Keratinocyte (primary cell): ENCODE data around the gene SLC15A4. TPM values are rescaled to one million over a fixed set of nuclear protein-coding genes. Genes with fewer than 3 reads are reported as not detected.
"Not testable (repeated sequence)": the region's sequence is repeated elsewhere in the genome, so short reads cannot be mapped to it uniquely, and the experiment has no call there.

Experiments used
- DNase-seq: peaks from one replicate; pipeline ENCODE4 v3.0.0-alpha.2; 2011; ENCODE audit warnings: low read depth, missing footprints, low spot score
- FAIRE-seq: peaks from 2 replicates; lab custom pipeline; 2011; peaks lifted over from hg19 to GRCh38; lab: Jason Lieb, UNC
- H2AFZ ChIP-seq: 2 replicates; pipeline ENCODE4 v1.6.0; 2012; ENCODE audit warnings: low read length, control low read depth, inconsistent platforms; ENCODE audit not compliant: control insufficient read depth
- H3K27ac ChIP-seq: 2 replicates; pipeline ENCODE4 v1.5.1; 2011; ENCODE audit warnings: low read length; ENCODE audit not compliant: control insufficient read depth, insufficient read depth
- H3K27me3 ChIP-seq: 3 replicates; pipeline ENCODE4 v1.6.0; 2011; ENCODE audit warnings: low read length; ENCODE audit not compliant: control insufficient read depth, insufficient read depth; ENCODE audit errors: extremely low read depth
- H3K36me3 ChIP-seq, 2 experiments: 2 replicates in 1 of 2; 3 replicates in 1 of 2; pipeline ENCODE4 v1.5.1; 2011; ENCODE audit warnings: low read length in 2 of 2, mild to moderate bottlenecking in 1 of 2; ENCODE audit not compliant: control insufficient read depth in 2 of 2, insufficient read depth in 2 of 2; ENCODE audit errors: extremely low read depth in 1 of 2
- H3K4me1 ChIP-seq: 3 replicates; pipeline ENCODE4 v1.5.1; 2011; ENCODE audit warnings: low read length; ENCODE audit not compliant: control insufficient read depth, insufficient read depth; ENCODE audit errors: extremely low read depth
- H3K4me2 ChIP-seq: 3 replicates; pipeline ENCODE4 v1.6.0; 2011; ENCODE audit warnings: low read depth, low read length; ENCODE audit not compliant: control insufficient read depth, insufficient read depth; ENCODE audit errors: extremely low read depth
- H3K4me3 ChIP-seq, 3 experiments: fragments of 200-600 bp in 1 of 3; sonication (generic) in 1 of 3; 2 replicates in 2 of 3; 3 replicates in 1 of 3; pipeline ENCODE4 v1.5.1; 2011 to 2016; ENCODE audit warnings: low read length in 3 of 3, mild to moderate bottlenecking in 3 of 3, control low read depth in 2 of 3, inconsistent platforms in 1 of 3, low read depth in 1 of 3, mixed read lengths in 1 of 3, mixed run types in 1 of 3, moderate library complexity in 1 of 3; ENCODE audit not compliant: control insufficient read depth in 2 of 3, insufficient read depth in 2 of 3; ENCODE audit errors: extremely low read depth in 1 of 3
- H3K79me2 ChIP-seq: 2 replicates; pipeline ENCODE4 v1.6.0; 2012; ENCODE audit warnings: low read length; ENCODE audit not compliant: control insufficient read depth, insufficient read depth
- H3K9ac ChIP-seq: 3 replicates; pipeline ENCODE4 v1.6.0; 2011; ENCODE audit warnings: low read length; ENCODE audit not compliant: control insufficient read depth, insufficient read depth; ENCODE audit errors: extremely low read depth
- H3K9me1 ChIP-seq: 3 replicates; pipeline ENCODE4 v1.6.0; 2011; ENCODE audit warnings: low read length; ENCODE audit not compliant: control insufficient read depth, insufficient read depth; ENCODE audit errors: extremely low read depth
- H3K9me3 ChIP-seq: 2 replicates; pipeline ENCODE4 v1.5.1; 2012; ENCODE audit warnings: low read depth, low read length; ENCODE audit not compliant: control insufficient read depth
- H4K20me1 ChIP-seq: 3 replicates; pipeline ENCODE4 v1.6.0; 2011; ENCODE audit warnings: low read length; ENCODE audit not compliant: control insufficient read depth, insufficient read depth; ENCODE audit errors: extremely low read depth
- EZH2 ChIP-seq: IDR thresholded peaks from one replicate; pipeline ENCODE4 v1.6.1; 2012; ENCODE audit warnings: inconsistent platforms, mild to moderate bottlenecking, low read length, moderate library complexity
- dilution Hi-C: fragments of 300-500 bp; cut with MboI; formaldehyde crosslinking; loops from one replicate; pipeline ENCODE4 v1.7.0; 2020; ENCODE audit warnings: low sequenced_read_pairs; ENCODE audit not compliant: extremely low pct_ligation_motif_present
- polyA plus RNA-seq, 5 experiments: library from polyadenylated mRNA; depleted of rRNA in 3 of 5; stranded (reverse) in 3 of 5; stranded (forward) in 1 of 5; unstranded in 1 of 5; fragments of >200 nt; gene quantifications; 1 replicate in 1 of 5; 2 replicates in 3 of 5; 3 replicates in 1 of 5; pipeline versions ENCODE4 v1.2.1 to v1.2.3, GENCODE V29; 2011 to 2012; ENCODE audit warnings: missing spikeins in 2 of 5, low read depth in 1 of 5, low replicate concordance in 1 of 5
- TF ChIP-seq, protein P1 (sequence below), 3 experiments: IDR thresholded peaks in 1 of 3; conservative IDR thresholded peaks in 1 of 3; optimal IDR thresholded peaks in 1 of 3; 2 replicates in 2 of 3; 3 replicates in 1 of 3; pipeline versions ENCODE3 to v1.5.1; 2011; ENCODE audit warnings: low read length in 3 of 3, mild to moderate bottlenecking in 3 of 3, moderate library complexity in 2 of 3, control low read depth in 1 of 3, inconsistent platforms in 1 of 3; ENCODE audit not compliant: insufficient read depth in 2 of 3; ENCODE audit errors: extremely low read depth in 1 of 3

The SLC15A4 gene
- polyA plus RNA-seq, 1 donor (not counting 4 experiments of a cell fraction or from before 2014, with no cell fraction given), result 39.3 TPM

DNA sequence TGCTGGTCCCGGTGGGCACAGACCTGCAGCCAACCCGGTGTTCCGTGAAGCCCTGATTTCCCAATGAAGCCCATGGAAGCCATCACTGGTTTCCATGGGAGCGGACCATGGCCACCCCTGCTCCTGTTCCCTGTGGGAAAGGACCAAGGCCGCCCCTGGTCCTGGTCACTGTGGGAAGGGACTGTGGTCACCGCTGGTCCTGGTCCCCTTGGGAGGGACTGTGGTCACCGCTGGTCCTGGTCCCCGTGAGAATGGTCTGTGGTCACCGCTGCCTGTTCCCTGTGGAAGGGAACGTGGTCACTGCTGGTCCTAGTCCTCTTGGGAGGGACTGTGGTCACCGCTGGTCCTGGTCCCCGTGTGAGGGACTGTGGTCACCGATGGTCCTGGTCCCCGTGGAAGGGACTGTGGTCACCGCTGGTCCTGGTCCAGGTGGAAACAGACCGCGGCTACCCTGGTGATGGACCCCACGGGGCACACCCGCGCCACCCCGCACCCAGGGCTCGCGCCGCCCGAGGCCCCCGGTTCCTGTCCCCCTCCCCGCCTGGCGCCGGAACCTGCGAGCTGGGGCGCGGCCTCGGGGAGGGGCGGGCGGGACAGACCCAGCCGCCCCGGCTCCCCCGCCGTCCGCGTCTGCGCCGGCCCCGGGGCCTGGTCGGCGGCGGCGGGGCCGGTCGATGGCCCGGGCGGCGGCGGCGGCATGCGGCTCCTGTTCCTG lies 29.3 kb upstream of the SLC15A4 start, which contains the start of gene GLT1D1:
TSS of gene GLT1D1 (plus strand) at position 594 of the 715 bp plus-strand sequence. CDS start at position 698, 104 bp downstream.
- FAIRE-seq (no peak), DNase-seq (no peak)
- Histone ChIP-seq H3K4me1 (no peaks in the 10 kb centered on the region), H3K27ac (no peak within 1 kb of the TSS), H3K36me3 (no peaks in the 10 kb centered on the region), H3K79me2 (no peaks in the 10 kb centered on the region), H4K20me1 (no peaks in the 10 kb centered on the region), H3K9me1 (no peaks in the 10 kb centered on the region), H2AFZ (no peak within 1 kb of the TSS), H3K27me3 (peaks cover 15% of the 10 kb centered on the region), H3K4me2 (no peak within 1 kb of the TSS), H3K9ac (no peak within 1 kb of the TSS), H3K9me3 (no peaks in the 10 kb centered on the region), H3K4me3 (no peak within 1 kb of the TSS)
- TF ChIP-seq, protein P1, sequence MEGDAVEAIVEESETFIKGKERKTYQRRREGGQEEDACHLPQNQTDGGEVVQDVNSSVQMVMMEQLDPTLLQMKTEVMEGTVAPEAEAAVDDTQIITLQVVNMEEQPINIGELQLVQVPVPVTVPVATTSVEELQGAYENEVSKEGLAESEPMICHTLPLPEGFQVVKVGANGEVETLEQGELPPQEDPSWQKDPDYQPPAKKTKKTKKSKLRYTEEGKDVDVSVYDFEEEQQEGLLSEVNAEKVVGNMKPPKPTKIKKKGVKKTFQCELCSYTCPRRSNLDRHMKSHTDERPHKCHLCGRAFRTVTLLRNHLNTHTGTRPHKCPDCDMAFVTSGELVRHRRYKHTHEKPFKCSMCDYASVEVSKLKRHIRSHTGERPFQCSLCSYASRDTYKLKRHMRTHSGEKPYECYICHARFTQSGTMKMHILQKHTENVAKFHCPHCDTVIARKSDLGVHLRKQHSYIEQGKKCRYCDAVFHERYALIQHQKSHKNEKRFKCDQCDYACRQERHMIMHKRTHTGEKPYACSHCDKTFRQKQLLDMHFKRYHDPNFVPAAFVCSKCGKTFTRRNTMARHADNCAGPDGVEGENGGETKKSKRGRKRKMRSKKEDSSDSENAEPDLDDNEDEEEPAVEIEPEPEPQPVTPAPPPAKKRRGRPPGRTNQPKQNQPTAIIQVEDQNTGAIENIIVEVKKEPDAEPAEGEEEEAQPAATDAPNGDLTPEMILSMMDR (optimal IDR thresholded peaks at IDR 0.05 in 1 of 3, IDR thresholded peaks at IDR 0.05 in 1 of 3, conservative IDR thresholded peaks at IDR 0.05 in 1 of 3; ENCODE audit: extremely low read depth in 1 of 3, insufficient read depth in 2 of 3, low read length in 3 of 3), result no peak
- no peak for TF ChIP-seq EZH2
- dilution Hi-C loops, result no loop called here

DNA sequence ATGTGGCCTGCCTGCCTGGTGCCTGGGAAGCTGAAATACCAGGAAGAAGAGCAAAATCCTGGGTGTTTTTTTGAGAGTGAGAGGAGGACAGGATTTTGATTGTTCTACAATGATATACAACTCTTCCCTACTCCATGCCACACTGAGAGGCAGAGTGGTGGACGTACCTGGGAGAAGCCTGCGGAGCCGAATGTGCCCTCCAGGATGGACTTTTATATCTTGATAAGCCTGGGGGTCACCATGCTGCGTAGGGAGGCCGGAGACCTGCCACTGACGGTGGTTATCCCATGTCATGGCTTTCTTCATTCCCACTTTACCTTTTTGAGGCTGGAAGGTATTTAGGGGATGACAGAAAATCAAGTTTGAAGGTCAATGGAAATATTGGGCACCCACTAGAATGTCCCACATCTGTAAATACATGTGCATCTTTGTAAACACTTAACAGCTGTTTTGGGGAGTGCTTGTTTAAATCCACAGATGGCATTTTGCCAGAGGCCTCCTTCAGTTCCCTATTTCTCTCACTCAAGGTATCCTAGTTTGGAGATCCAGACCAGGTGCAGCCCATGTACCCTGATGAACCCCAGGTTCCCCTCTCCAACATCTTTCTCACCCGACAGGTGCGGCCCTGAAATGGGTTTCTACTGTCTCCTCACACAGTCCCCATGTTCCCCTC lies 28.4 kb upstream of the SLC15A4 start:
- Histone ChIP-seq H2AFZ (no peak overlapping the region), H3K36me3 (no peaks in the 10 kb centered on the region), H3K4me3 (no peak overlapping the region), H3K79me2 (no peaks in the 10 kb centered on the region), H3K4me2 (no peak overlapping the region), H3K9me3 (no peaks in the 10 kb centered on the region), H3K4me1 (no peaks in the 10 kb centered on the region), H3K27ac (no peak overlapping the region), H3K9ac (no peak overlapping the region), H3K9me1 (no peaks in the 10 kb centered on the region), H4K20me1 (no peaks in the 10 kb centered on the region), H3K27me3 (peaks cover 15% of the 10 kb centered on the region)
- dilution Hi-C loops, result no loop called here
- FAIRE-seq, result no peak
- DNase-seq, result no peak
- TF ChIP-seq EZH2, result no peak
- TF ChIP-seq, protein P1 (optimal IDR thresholded peaks at IDR 0.05 in 1 of 3, IDR thresholded peaks at IDR 0.05 in 1 of 3, conservative IDR thresholded peaks at IDR 0.05 in 1 of 3; ENCODE audit: extremely low read depth in 1 of 3, insufficient read depth in 2 of 3, low read length in 3 of 3), result no peak

DNA sequence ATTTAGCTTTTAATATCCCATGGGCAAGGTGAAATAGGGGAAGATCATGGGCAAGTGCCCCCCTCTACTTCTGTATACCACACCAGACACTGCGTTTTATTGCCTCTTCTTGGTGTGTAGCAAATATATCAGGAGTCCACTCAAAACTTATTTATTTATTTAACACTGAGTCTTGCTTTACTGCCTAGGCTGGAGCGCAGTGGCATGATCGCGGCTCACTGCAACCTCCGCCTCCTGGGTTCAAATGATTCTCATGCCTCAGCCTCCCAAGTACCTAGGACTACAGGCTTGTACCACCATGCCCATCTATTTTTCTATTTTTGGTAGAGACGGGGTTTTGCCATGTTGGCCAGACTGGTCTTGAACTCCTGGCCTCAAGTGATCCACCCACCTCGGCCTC lies 27.7 kb upstream of the SLC15A4 start:
- H3K4me2 ChIP-seq, H4K20me1 ChIP-seq, H3K4me3 ChIP-seq, dilution Hi-C loops, H3K4me1 ChIP-seq, DNase-seq, H3K9me1 ChIP-seq, H3K27ac ChIP-seq, H3K79me2 ChIP-seq, H3K9me3 ChIP-seq, H3K9ac ChIP-seq, H2AFZ ChIP-seq, H3K36me3 ChIP-seq, FAIRE-seq: not testable (repeated sequence)
- peaks cover 15% of the 10 kb centered on the region for H3K27me3 ChIP-seq
